ACC112 (cell line): ENCODE results near the gene MCAM.

Source experiments
- H2AFZ ChIP-seq: fragments of 200-600 bp; sonication (generic); one replicate; pipeline ENCODE4 v1.6.0; 2017; ENCODE audit warnings: antibody characterized with exemption, low read length; ENCODE audit not compliant: unreplicated experiment
- H3K27ac ChIP-seq: fragments of 200-600 bp; sonication (generic); 2 replicates; pipeline ENCODE4 v1.5.1; 2014; ENCODE audit warnings: low read depth, mild to moderate bottlenecking, antibody characterized with exemption, low read length, moderate library complexity
- H3K27me3 ChIP-seq: fragments of 200-600 bp; sonication (generic); 2 replicates; pipeline ENCODE4 v1.6.1; 2014; ENCODE audit warnings: mild to moderate bottlenecking, antibody characterized with exemption, low read length, moderate library complexity, mixed read lengths; ENCODE audit not compliant: insufficient read depth
- H3K36me3 ChIP-seq: fragments of 200-600 bp; sonication (generic); 2 replicates; pipeline ENCODE4 v1.6.1; 2016; ENCODE audit warnings: mild to moderate bottlenecking, antibody characterized with exemption, low read length, moderate library complexity, mixed read lengths; ENCODE audit not compliant: insufficient read depth
- H3K4me1 ChIP-seq: fragments of 200-600 bp; sonication (generic); one replicate; pipeline ENCODE4 v1.6.1; 2016; ENCODE audit warnings: low read length, mixed read lengths; ENCODE audit not compliant: insufficient read depth, unreplicated experiment, control insufficient read depth
- H3K4me3 ChIP-seq: fragments of 200-600 bp; sonication (generic); 2 replicates; pipeline ENCODE4 v1.5.1; 2014; ENCODE audit warnings: mild to moderate bottlenecking, low read depth, low read length
- H3K79me2 ChIP-seq: fragments of 200-600 bp; sonication (generic); one replicate; pipeline ENCODE4 v1.6.0; 2016; ENCODE audit warnings: low read length; ENCODE audit not compliant: control insufficient read depth, unreplicated experiment, insufficient read depth

MCAM gene

GRCh38 chr11:119300198-119300964 lies 16.5 kb downstream of the MCAM start:
- H3K4me3 ChIP-seq, result no peak overlapping the region
- H3K27me3 ChIP-seq, result no peaks in the 10 kb centered on the region
- H3K4me1 ChIP-seq, result no peaks in the 10 kb centered on the region
- peaks cover 23% of the 10 kb centered on the region; the same call in 1 of the 2 replicates for H3K36me3 ChIP-seq
- H2AFZ ChIP-seq, result no peak overlapping the region
- no peak overlapping the region for H3K27ac ChIP-seq
- H3K79me2 ChIP-seq, result no peaks in the 10 kb centered on the region

GRCh38 chr11:119299416-119299815 lies 17.5 kb downstream of the MCAM start:
- no peaks in the 10 kb centered on the region for H3K79me2 ChIP-seq
- no peaks in the 10 kb centered on the region for H3K27me3 ChIP-seq
- no peak overlapping the region for H3K4me3 ChIP-seq
- H3K36me3 ChIP-seq, result peaks cover 23% of the 10 kb centered on the region; the same call in 1 of the 2 replicates
- no peak overlapping the region for H2AFZ ChIP-seq
- H3K27ac ChIP-seq, result no peak overlapping the region
- H3K4me1 ChIP-seq, result no peaks in the 10 kb centered on the region

- Histone ChIP-seq H2AFZ (no peak overlapping the region), H3K36me3 (peaks cover 22% of the 10 kb centered on the region; the same call in 1 of the 2 replicates), H3K4me1 (no peaks in the 10 kb centered on the region), H3K27me3 (no peaks in the 10 kb centered on the region), H3K79me2 (no peaks in the 10 kb centered on the region), H3K4me3 (no peak overlapping the region), H3K27ac (no peak overlapping the region)
Measured at GRCh38 chr11:119298726-119299125, 18.2 kb downstream of the MCAM start.

- Histone ChIP-seq H3K4me3 (no peak overlapping the region), H3K79me2 (no peaks in the 10 kb centered on the region), H3K27me3 (no peaks in the 10 kb centered on the region), H3K36me3 (peaks cover 14% of the 10 kb centered on the region; the same call in 1 of the 2 replicates), H3K27ac (no peak overlapping the region), H2AFZ (no peak overlapping the region), H3K4me1 (no peaks in the 10 kb centered on the region)
Measured at GRCh38 chr11:119297938-119298337, 19.0 kb downstream of the MCAM start.

- Histone ChIP-seq H3K79me2 (no peaks in the 10 kb centered on the region), H3K36me3 (peaks cover 14% of the 10 kb centered on the region; the same call in 1 of the 2 replicates), H3K27ac (no peak overlapping the region), H3K4me1 (no peaks in the 10 kb centered on the region), H3K4me3 (no peak overlapping the region), H3K27me3 (no peaks in the 10 kb centered on the region), H2AFZ (no peak overlapping the region)
Measured at GRCh38 chr11:119295178-119295577, 21.8 kb downstream of the MCAM start.

- H3K79me2 ChIP-seq, result no peaks in the 10 kb centered on the region
- no peak overlapping the region for H3K4me3 ChIP-seq
- no peak overlapping the region for H3K27ac ChIP-seq
- H3K36me3 ChIP-seq, result peaks cover 14% of the 10 kb centered on the region; the same call in 1 of the 2 replicates
- no peak overlapping the region for H2AFZ ChIP-seq
- H3K27me3 ChIP-seq, result no peaks in the 10 kb centered on the region
- H3K4me1 ChIP-seq, result no peaks in the 10 kb centered on the region
Measured at GRCh38 chr11:119293461-119293860, 23.5 kb downstream of the MCAM start.

- H3K27me3 ChIP-seq, result no peaks in the 10 kb centered on the region
- H2AFZ ChIP-seq, result no peak overlapping the region
- no peaks in the 10 kb centered on the region for H3K4me1 ChIP-seq
- peaks cover 5% of the 10 kb centered on the region; the same call in 1 of the 2 replicates for H3K36me3 ChIP-seq
- H3K79me2 ChIP-seq, result no peaks in the 10 kb centered on the region
- H3K27ac ChIP-seq, result no peak overlapping the region
- H3K4me3 ChIP-seq, result no peak overlapping the region
Measured at GRCh38 chr11:119290894-119291497, 25.9 kb downstream of the MCAM start.

GRCh38 chr11:119288219-119288618 lies 28.7 kb downstream of the MCAM start:
- Histone ChIP-seq H3K4me1 (no peaks in the 10 kb centered on the region), H2AFZ (no peak overlapping the region), H3K4me3 (no peak overlapping the region), H3K27me3 (no peaks in the 10 kb centered on the region), H3K79me2 (no peaks in the 10 kb centered on the region), H3K36me3 (peaks cover 9% of the 10 kb centered on the region; the same call in 1 of the 2 replicates), H3K27ac (no peak overlapping the region)

GRCh38 chr11:119285431-119285830 lies 31.5 kb downstream of the MCAM start:
- H3K4me3 ChIP-seq, result no peak overlapping the region
- no peaks in the 10 kb centered on the region for H3K79me2 ChIP-seq
- no peak overlapping the region for H3K27ac ChIP-seq
- no peaks in the 10 kb centered on the region for H3K27me3 ChIP-seq
- H3K36me3 ChIP-seq, result peaks cover 4% of the 10 kb centered on the region; the same call in 1 of the 2 replicates
- H2AFZ ChIP-seq, result no peak overlapping the region
- H3K4me1 ChIP-seq, result no peaks in the 10 kb centered on the region

- H3K36me3 ChIP-seq, result peaks cover 4% of the 10 kb centered on the region
- no peak overlapping the region for H3K4me3 ChIP-seq
- H2AFZ ChIP-seq, result no peak overlapping the region
Measured at GRCh38 chr11:119284344-119285157, 32.4 kb downstream of the MCAM start.

More at GRCh38 chr11:119284344-119285157, 32.4 kb downstream of the MCAM start:
- Histone ChIP-seq H3K27ac (no peak overlapping the region), H3K27me3 (no peaks in the 10 kb centered on the region), H3K4me1 (no peaks in the 10 kb centered on the region), H3K79me2 (no peaks in the 10 kb centered on the region)
